PFSK-1 (cell line): Measurements from ENCODE around the gene QDPR.

ENCODE experiments used
- FOXP2 ChIP-seq: optimal IDR thresholded peaks from 2 replicates; pipeline ENCODE3; 2011; ENCODE audit warnings: borderline replicate concordance, control low read depth, inconsistent platforms; ENCODE audit not compliant: insufficient read depth; ENCODE audit errors: extremely low read length, extremely low read depth
- POLR2AphosphoS5 ChIP-seq: IDR thresholded peaks from 2 replicates; pipeline ENCODE4 v1.6.1; 2012; ENCODE audit warnings: low read depth, mild to moderate bottlenecking, control low read depth, low read length, moderate library complexity
- SIN3A ChIP-seq: IDR thresholded peaks from 2 replicates; pipeline ENCODE4 v1.6.1; 2012; ENCODE audit warnings: mild to moderate bottlenecking, low read length, moderate library complexity, borderline replicate concordance; ENCODE audit not compliant: insufficient read depth
- TAF1 ChIP-seq: IDR thresholded peaks from 2 replicates; pipeline ENCODE4 v1.6.1; 2012; ENCODE audit warnings: low read length, control low read depth, borderline replicate concordance; ENCODE audit not compliant: insufficient read depth
- TF ChIP-seq, protein P1 (sequence below), 2 experiments: IDR thresholded peaks; 2 replicates each; pipeline versions ENCODE4 v1.6.1 to v1.8.0; 2011 to 2012; ENCODE audit warnings: low read depth in 2 of 2, low read length in 2 of 2, control low read depth in 1 of 2, inconsistent platforms in 1 of 2, mild to moderate bottlenecking in 1 of 2, moderate library complexity in 1 of 2; ENCODE audit not compliant: insufficient read depth in 1 of 2

The QDPR gene

DNA sequence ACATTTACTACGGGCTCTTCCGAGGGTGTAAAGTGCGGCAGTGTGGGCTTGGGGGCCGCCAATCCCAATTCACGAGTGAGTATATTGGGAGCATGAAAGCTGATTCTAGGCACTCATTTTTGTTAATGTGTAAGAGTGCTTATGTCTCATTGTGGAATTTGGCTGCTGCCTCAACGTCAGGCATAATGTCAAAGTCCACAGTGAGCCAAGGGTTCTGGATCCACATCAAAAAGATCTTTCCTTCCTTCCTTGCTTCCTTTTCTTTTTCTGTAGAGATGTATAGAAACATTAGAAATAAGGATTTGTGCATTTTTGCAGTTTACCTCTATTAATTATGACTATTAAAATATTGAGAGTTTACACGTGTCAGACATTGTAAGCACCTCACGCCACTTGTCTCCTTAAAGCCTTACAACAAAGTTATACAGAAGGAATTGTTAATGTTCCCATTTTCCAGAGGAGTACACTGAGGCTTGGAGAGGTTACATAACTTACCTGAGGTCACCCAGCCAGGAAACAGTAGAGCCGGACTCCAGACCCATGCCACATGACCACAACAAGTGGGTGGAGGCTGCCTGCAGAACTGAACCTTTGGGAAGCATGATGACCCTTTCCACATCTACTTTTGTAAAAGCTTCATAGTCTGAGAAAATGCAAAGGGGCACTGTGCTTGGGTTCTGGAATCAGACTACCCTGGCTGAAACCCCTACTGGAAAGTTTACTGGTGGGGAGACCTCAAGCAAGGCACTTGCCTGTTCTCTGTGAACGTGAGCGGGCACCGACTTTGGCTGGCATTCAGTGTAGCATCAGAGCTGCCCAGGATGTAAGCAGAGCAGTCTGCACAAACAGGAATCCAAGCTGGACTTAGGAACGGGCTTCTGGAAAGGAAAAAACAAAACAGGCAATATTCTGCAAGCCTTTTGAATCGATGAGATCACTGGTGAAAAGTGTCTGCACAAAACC, 3.8 kb upstream of the QDPR start:
- TF ChIP-seq TAF1 (no peak), SIN3A (no peak), FOXP2 (no peak), POLR2AphosphoS5 (no peak)
- TF ChIP-seq, protein P1, sequence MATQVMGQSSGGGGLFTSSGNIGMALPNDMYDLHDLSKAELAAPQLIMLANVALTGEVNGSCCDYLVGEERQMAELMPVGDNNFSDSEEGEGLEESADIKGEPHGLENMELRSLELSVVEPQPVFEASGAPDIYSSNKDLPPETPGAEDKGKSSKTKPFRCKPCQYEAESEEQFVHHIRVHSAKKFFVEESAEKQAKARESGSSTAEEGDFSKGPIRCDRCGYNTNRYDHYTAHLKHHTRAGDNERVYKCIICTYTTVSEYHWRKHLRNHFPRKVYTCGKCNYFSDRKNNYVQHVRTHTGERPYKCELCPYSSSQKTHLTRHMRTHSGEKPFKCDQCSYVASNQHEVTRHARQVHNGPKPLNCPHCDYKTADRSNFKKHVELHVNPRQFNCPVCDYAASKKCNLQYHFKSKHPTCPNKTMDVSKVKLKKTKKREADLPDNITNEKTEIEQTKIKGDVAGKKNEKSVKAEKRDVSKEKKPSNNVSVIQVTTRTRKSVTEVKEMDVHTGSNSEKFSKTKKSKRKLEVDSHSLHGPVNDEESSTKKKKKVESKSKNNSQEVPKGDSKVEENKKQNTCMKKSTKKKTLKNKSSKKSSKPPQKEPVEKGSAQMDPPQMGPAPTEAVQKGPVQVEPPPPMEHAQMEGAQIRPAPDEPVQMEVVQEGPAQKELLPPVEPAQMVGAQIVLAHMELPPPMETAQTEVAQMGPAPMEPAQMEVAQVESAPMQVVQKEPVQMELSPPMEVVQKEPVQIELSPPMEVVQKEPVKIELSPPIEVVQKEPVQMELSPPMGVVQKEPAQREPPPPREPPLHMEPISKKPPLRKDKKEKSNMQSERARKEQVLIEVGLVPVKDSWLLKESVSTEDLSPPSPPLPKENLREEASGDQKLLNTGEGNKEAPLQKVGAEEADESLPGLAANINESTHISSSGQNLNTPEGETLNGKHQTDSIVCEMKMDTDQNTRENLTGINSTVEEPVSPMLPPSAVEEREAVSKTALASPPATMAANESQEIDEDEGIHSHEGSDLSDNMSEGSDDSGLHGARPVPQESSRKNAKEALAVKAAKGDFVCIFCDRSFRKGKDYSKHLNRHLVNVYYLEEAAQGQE (IDR thresholded peaks at IDR 0.05; ENCODE audit: insufficient read depth in 1 of 2, low read depth in 2 of 2, low read length in 2 of 2): no peak

DNA sequence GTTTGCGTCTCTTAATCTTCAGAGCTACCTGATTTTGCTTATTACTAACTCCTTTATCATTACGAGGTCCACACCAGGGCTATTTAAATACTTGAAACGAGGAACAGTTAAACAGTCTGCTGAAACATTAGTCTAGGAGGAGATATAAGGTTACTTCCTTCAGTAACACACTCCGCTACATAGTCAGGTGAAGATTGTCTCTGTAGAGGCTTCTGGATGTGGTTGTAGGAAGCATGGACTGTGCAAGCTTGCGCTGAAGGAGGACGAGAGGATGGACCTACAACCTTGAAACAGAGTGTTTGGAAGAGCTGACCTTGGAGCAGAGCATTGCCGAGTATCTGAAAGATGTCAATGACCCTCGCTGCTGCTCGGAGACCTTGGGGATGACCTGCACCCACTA, 3.0 kb upstream of the QDPR start, which contains the start of gene CLRN2:
TSS of gene CLRN2 (plus strand) at position 301 of the 400 bp plus-strand sequence. CDS start 102 bp downstream, outside the sequence.
- no peak for TF ChIP-seq TAF1
- TF ChIP-seq, protein P1 (IDR thresholded peaks at IDR 0.05; ENCODE audit: insufficient read depth in 1 of 2, low read depth in 2 of 2, low read length in 2 of 2): no peak

DNA sequence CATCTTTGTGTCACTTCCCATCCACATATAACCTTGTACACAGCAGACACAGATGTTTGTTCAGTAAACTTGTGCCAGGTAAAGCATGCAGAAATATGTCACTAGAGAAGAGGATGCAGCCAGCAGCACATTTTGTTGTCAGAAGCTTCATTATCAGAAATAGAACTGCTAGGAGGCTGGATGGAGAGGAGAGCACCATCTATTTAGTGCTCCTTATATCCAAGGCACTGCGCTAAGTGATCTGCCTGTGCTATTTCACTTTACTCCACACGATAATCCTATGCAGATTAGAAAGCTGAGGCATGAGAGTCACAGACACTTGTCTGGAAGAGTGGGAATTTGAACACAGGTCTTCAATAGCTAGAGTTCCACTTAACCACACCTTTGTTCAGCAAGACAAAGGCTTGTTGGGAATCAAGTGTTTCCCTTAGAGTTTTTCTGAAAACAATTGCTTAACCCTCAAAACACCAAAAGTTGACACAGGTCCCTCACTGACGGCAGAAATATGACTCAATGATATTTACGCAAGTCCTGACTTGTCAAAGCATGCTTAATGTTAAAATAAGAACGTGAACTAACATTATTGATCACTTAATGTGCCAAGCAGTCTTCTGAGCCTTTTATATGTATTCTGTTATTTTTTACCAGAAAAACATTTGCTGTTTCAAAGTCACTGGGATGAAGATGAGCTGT, 1.2 kb upstream of the QDPR start:
- TF ChIP-seq POLR2AphosphoS5 (no peak), SIN3A (no peak)

DNA sequence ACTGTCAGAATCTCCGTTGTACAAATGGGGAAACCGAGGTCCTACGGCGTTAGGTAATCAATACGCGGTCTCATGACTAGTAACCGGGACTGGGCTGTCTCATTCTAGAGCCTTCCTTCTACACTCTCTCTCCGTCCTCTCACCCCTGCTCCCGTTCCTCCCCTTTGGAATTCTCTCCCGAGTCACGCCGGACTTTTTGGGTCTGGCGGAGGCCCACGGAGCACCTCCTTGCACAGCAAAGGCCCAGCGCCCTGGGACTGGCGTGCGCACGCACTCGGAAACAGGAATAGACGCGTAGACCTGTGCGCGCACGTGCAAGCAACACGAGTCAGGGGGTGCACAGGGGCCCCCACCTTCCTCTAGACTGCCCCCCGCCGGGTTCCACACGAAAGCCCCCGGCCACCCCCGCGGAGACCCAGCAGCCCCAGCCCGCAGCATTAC, 361 bp downstream of the QDPR start:
- no peak for TF ChIP-seq TAF1
- TF ChIP-seq SIN3A: no peak
- no peak for TF ChIP-seq FOXP2
- TF ChIP-seq, protein P1 (IDR thresholded peaks at IDR 0.05; ENCODE audit: insufficient read depth in 1 of 2, low read depth in 2 of 2, low read length in 2 of 2): no peak
- TF ChIP-seq POLR2AphosphoS5: no peak

DNA sequence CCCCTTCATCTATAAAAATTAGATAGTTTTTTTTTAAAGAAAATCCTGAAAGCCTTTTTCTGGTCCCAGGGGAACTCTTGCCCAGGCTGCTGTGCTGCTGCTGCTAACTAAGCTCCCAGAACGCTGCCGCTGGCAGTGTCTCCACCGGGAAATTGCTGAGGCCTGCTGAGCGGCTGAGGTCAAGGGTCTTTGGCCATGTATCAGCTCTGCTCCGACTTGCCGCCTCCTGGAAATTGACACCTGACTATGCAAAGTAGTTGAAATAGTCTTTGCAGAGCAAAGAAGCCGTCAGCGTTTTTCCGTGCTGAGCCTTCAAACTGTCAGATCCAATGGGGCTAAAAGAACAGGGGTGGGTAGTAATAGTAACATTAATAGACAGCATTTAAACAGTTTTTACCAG, 839 bp downstream of the QDPR start:
- no peak for TF ChIP-seq TAF1
- no peak for TF ChIP-seq POLR2AphosphoS5
- no peak for TF ChIP-seq FOXP2
- TF ChIP-seq, protein P1 (IDR thresholded peaks at IDR 0.05; ENCODE audit: insufficient read depth in 1 of 2, low read depth in 2 of 2, low read length in 2 of 2): no peak
- TF ChIP-seq SIN3A: no peak
